ENCODE data around the gene FXYD5. TPM values are rescaled to one million over a fixed set of nuclear protein-coding genes. Genes with fewer than 3 reads are reported as not detected.
A peak's percentile ranks its signal among the peaks of the same experiment; 100 is the strongest.

FXYD5 gene
- total RNA-seq, 1 experiment from 2014 or later: 181 TPM

GRCh38 chr19:35116072-35116801, 38.3 kb upstream of the FXYD5 start:
- H2AFZ ChIP-seq: peak overlapping the region; percentile 71; the same call in 1 of the 2 replicates

DNA sequence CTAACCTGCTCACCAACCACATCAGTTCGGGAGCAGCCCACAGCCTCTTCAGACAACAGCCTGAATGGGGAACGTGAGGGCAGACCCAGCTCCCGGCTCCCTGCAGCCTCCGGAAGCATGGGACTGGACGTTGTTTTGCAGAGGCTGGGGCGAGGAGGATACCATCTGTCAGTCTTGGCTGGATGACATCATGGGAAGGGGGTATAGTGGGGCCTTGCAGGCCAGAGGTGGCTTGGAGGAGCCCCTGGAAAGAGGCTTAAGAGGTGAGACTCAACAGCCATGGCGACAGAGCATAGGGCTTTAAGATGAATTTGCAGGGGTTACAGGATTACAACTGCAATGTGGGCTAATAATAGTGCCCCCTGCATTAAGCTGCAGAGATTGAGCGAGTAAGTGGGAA, 37.4 kb upstream of the FXYD5 start:
- H3K27ac ChIP-seq: peak overlapping the region; percentile 71
- peaks cover 4% of the 10 kb centered on the region; the same call in 1 of the 2 replicates for H3K36me3 ChIP-seq (ENCODE audit: low read depth)
- ChIA-PET CTCF (interaction anchor here (1.4 kb wide), 1 partner anchor 24 kb away, joined by 3 read pairs; no protein-coding TSS in a partner anchor), POLR2A (ENCODE audit: unreplicated experiment) (interaction anchor here (0.5 to 0.6 kb wide), 2 partner anchors 9 to 30 kb away, joined by 4 read pairs; no protein-coding TSS in a partner anchor)
- H3K9me2 ChIP-seq (ENCODE audit: insufficient read depth): no peaks in the 10 kb centered on the region
- intact Hi-C loops (cut with micrococcal nuclease; ENCODE audit: unreplicated experiment): loop anchor here (10.0 kb wide), 1 partner anchor 142 kb away; no protein-coding TSS in a partner anchor
- H3K4me1 ChIP-seq (replicated peaks; ENCODE audit: insufficient read depth): peaks cover 72% of the 10 kb centered on the region
- H3K27me3 ChIP-seq (ENCODE audit: insufficient read depth, low read depth): no peaks in the 10 kb centered on the region
- H3K79me2 ChIP-seq (ENCODE audit: low read depth): peaks cover 51% of the 10 kb centered on the region
- H3K4me3 ChIP-seq: peak overlapping the region; percentile 89
- peak overlapping the region; percentile 99 for H3K4me2 ChIP-seq
- DNase-seq: no peak
- H3F3A ChIP-seq (ENCODE audit: insufficient read depth, low read depth): peaks cover 63% of the 10 kb centered on the region
- no peaks in the 10 kb centered on the region for H4K20me1 ChIP-seq (ENCODE audit: insufficient read depth)
- no peaks in the 10 kb centered on the region for H3K9me3 ChIP-seq (ENCODE audit: insufficient read depth, low read depth)
- TF ChIP-seq CTCF (conservative IDR thresholded peaks at IDR 0.05): no peak
- no peak for TF ChIP-seq EZH2 (IDR thresholded peaks at IDR 0.05; ENCODE audit: low read depth)
- BruUV-seq (replicated peaks): TSS peak; percentile 21
- H2AFZ ChIP-seq: no peak overlapping the region

More at GRCh38 chr19:35116072-35116801, 38.3 kb upstream of the FXYD5 start:
- Histone ChIP-seq H3K4me2 (peak overlapping the region; percentile 99), H4K20me1 (ENCODE audit: insufficient read depth) (no peaks in the 10 kb centered on the region), H3K9me2 (ENCODE audit: insufficient read depth) (no peaks in the 10 kb centered on the region), H3K27ac (peak overlapping the region; percentile 71), H3K9me3 (ENCODE audit: insufficient read depth, low read depth) (no peaks in the 10 kb centered on the region), H3K27me3 (ENCODE audit: insufficient read depth, low read depth) (no peaks in the 10 kb centered on the region), H3K4me1 (replicated peaks; ENCODE audit: insufficient read depth) (peaks cover 64% of the 10 kb centered on the region), H3K79me2 (ENCODE audit: low read depth) (peaks cover 43% of the 10 kb centered on the region), H3F3A (ENCODE audit: insufficient read depth, low read depth) (peaks cover 54% of the 10 kb centered on the region), H3K36me3 (ENCODE audit: low read depth) (no peaks in the 10 kb centered on the region), H3K4me3 (peak overlapping the region; percentile 89)
- no TSS peak for BruUV-seq (replicated peaks)
- ChIA-PET POLR2A (ENCODE audit: unreplicated experiment) (interaction anchor here (0.6 to 0.9 kb wide), 4 partner anchors 8 to 131 kb away, joined by 3 to 19 read pairs (median 4); no protein-coding TSS in a partner anchor), CTCF (interaction anchor here (0.6 to 1.4 kb wide), 2 partner anchors 25 to 79 kb away, joined by 3 to 7 read pairs; no protein-coding TSS in a partner anchor)
- DNase-seq: peak; percentile 77 to 81
- TF ChIP-seq CTCF (conservative IDR thresholded peaks at IDR 0.05) (no peak), EZH2 (IDR thresholded peaks at IDR 0.05; ENCODE audit: low read depth) (no peak)
- intact Hi-C loops (cut with micrococcal nuclease; ENCODE audit: unreplicated experiment): loop anchor here (10.0 kb wide), 1 partner anchor 141 kb away; no protein-coding TSS in a partner anchor

DNA sequence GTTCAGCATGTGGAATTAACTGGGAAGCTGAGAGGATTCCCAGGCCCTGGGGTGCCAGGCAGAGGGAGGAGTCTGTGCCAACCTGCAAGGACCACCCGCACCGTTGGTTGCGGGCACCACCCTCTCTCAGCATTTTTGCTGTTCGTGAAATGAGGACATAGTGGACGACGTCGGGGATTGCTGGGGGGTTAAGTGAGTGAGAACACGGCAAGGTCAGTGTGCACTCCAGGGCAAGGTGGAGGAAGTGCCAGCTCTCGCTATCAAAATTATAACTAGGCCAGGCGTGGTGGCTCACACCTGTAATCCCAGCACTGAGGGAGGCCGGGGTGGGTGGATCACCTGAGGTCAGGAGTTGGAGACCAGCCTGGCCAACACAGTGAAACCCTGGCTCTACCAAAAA, 36.7 kb upstream of the FXYD5 start:
- no peaks in the 10 kb centered on the region for H4K20me1 ChIP-seq (ENCODE audit: insufficient read depth)
- no peaks in the 10 kb centered on the region for H3K9me3 ChIP-seq (ENCODE audit: insufficient read depth, low read depth)
- H3K36me3 ChIP-seq (ENCODE audit: low read depth): peaks cover 4% of the 10 kb centered on the region; the same call in 1 of the 2 replicates
- TF ChIP-seq EZH2 (IDR thresholded peaks at IDR 0.05; ENCODE audit: low read depth): no peak
- TF ChIP-seq CTCF (conservative IDR thresholded peaks at IDR 0.05): no peak
- H3K27me3 ChIP-seq (ENCODE audit: insufficient read depth, low read depth): no peaks in the 10 kb centered on the region
- H3K4me2 ChIP-seq: peak overlapping the region; percentile 99
- peaks cover 51% of the 10 kb centered on the region for H3K79me2 ChIP-seq (ENCODE audit: low read depth)
- no peak for DNase-seq
- BruUV-seq (replicated peaks): no TSS peak
- H3K27ac ChIP-seq: peak overlapping the region; percentile 90
- intact Hi-C loops (cut with micrococcal nuclease; ENCODE audit: unreplicated experiment): loop anchor here (10.0 kb wide), 1 partner anchor 143 kb away; no protein-coding TSS in a partner anchor
- H3K4me1 ChIP-seq (replicated peaks; ENCODE audit: insufficient read depth): peaks cover 79% of the 10 kb centered on the region
- no peaks in the 10 kb centered on the region for H3K9me2 ChIP-seq (ENCODE audit: insufficient read depth)
- H3K4me3 ChIP-seq: peak overlapping the region; percentile 89
- H3F3A ChIP-seq (ENCODE audit: insufficient read depth, low read depth): peaks cover 69% of the 10 kb centered on the region
- ChIA-PET CTCF (interaction anchor here (0.6 kb wide), 2 partner anchors 18 to 122 kb away, joined by 3 to 4 read pairs; no protein-coding TSS in a partner anchor), POLR2A (ENCODE audit: unreplicated experiment) (no interaction called here)
- H2AFZ ChIP-seq: no peak overlapping the region

Data from PC-9 (cell line).